Left colon (tissue), 2 donors: ENCODE data around the gene IRAK3. TPM values are rescaled to one million over a fixed set of nuclear protein-coding genes. Genes with fewer than 3 reads are reported as not detected.

Experiments
- ATAC-seq: fragments of 200-7000 bp; cut with Tn5 transposase; one replicate; pipeline ENCODE4 v1.9.1; 2020; ENCODE audit warnings: mild to moderate bottlenecking, moderate library complexity
- DNase-seq, 2 donors: peaks; one replicate each; pipeline ENCODE4 v3.0.0-alpha.2; 2020
- intact Hi-C, 2 donors: fragments of 100-400 bp; cut with DNase I in 1 of 2; cut with micrococcal nuclease in 1 of 2; formaldehyde crosslinking; loops; one replicate each; pipeline versions ENCODE4 v1.11.2 to v1.14.0; 2022; cut with DNase I, micrococcal nuclease
- total RNA-seq, 2 donors: library from RNA; stranded (reverse); fragmentation: NEBNext Ultra II Directional; extraction: Animal tissue kit (Norgen Biotek cat#: 25700); gene quantifications; one replicate each; pipeline ENCODE4 v1.2.1, GENCODE V29; 2021
- donor health status: DM: no; HTN: no; CAD: no.
- donor health status: DM: yes; HTN: yes; CAD: no.

The IRAK3 gene
- total RNA-seq, 2 donors from 2014 or later = 4.0 to 6.7 TPM

DNA sequence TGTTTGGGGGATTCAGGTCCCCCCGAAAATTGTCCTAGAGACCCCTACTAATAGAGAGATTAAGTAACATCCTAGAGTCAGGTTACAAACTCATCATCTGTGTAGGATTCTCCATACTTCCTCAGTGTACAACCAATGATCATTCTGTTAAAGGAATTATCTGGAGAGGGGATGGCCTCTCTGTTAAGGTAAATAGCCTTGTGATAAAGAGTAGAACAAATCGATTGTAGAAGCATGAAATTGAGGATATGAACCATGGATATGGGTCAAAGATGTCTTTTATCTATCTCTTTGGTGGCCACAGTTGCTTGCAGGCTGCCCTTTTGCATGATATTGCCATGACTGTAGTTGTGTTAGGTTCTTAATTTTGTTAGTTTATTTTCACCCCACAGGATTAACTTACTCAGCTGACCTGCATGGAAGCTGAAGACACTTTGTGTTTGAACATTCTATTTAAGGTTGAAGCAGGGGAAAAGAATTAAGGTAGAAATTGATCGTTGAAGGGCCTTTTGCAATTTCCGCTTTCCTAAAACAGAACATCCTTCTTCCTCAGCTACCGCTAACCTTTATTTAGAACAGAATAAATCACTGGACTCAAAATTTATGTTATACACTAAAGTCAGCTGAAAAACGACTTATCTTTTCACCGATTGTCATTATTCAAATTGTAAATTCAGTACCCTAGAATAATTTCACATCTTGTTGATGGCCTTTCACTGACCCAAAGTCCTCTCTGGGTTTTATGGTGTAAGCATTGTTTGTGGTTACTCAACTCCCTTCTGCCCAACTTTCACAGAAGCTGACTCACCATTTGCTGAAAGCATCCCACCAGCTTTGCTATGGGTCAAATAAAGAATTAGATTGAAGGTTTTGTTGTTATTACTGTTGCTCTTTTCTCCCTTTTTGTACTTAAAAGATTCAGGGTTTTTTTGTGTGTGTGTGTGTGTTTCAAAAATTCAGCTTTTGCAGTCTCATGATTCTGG lies 52.3 kb downstream of the IRAK3 start:
- ATAC-seq = no peak
- DNase-seq = no peak
- intact Hi-C loops = no loop called here

GRCh38 chr12:66242311-66242710 lies 53.3 kb downstream of the IRAK3 start:
- intact Hi-C loops = no loop called here
- no peak for ATAC-seq
- no peak for DNase-seq

DNA sequence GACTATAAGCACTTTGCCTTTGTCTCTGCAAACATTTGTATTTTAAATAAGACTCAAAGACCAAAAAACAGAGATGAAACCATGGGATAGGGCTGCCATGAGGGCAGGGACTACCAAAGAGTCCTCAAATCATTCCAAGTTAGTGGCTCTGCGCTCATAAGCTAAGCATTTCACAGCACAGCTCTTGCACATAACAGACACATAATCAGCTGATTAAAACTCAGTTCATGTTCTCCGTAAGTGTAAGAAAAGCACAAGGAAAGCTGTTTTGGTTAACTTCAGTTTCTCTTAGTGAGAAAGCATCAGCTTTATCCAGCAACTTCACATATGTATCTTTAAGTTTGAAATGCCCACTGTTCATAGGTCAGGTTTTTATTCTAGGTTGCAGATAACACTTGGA lies 54.9 kb downstream of the IRAK3 start:
- ATAC-seq (no peak), DNase-seq (no peak)
- intact Hi-C loops = no loop called here

DNA sequence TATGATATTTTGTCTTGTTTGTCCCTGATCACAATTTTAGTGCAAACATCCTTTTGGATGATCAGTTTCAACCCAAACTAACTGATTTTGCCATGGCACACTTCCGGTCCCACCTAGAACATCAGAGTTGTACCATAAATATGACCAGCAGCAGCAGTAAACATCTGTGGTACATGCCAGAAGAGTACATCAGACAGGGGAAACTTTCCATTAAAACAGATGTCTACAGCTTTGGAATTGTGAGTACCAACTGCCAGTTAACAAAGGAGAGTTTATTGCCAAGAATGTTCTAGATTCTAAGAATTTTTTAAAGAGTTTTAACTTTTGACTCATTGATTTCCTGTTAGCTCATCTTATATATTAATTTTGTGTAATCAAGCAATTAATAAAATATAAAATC lies 55.4 kb downstream of the IRAK3 start:
- intact Hi-C loops = no loop called here
- no peak for ATAC-seq

GRCh38 chr12:66247741-66248140 lies 58.7 kb downstream of the IRAK3 start:
- no peak for ATAC-seq
- intact Hi-C loops = no loop called here
- DNase-seq = no peak

More for the DNA sequence above, 55.4 kb downstream of the IRAK3 start:
- no peak for DNase-seq

- ATAC-seq (no peak), DNase-seq (no peak)
- intact Hi-C loops = no loop called here
These were observed 62.0 kb downstream of the IRAK3 start for GRCh38 chr12:66251049-66251448.

- DNase-seq = no peak
These were observed 63.8 kb downstream of the IRAK3 start for GRCh38 chr12:66252771-66253170.

DNA sequence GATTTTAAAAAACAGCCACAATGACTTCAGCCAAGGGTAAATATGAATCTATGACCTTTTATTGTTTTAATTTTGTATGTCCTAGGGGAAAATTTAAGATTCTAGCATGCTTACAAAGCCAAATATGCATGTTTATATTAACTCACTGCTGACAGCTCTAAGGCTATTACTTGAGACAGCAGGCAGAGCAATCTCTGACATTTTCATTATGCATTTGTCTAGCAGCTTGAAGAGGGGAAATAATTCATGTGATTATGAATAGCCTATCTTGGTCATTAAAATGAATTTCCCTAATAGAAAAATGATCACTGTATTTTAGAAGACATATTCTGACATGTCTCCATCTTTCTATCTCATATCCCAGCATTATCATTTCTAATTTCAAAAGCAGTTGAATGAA lies 66.7 kb downstream of the IRAK3 start:
- DNase-seq = no peak
- intact Hi-C loops = no loop called here
- no peak for ATAC-seq

More at GRCh38 chr12:66252771-66253170, 63.8 kb downstream of the IRAK3 start:
- no peak for ATAC-seq
- intact Hi-C loops = no loop called here

- no peak for ATAC-seq
- intact Hi-C loops = no loop called here
These were observed 69.0 kb downstream of the IRAK3 start for GRCh38 chr12:66258011-66258410.

GRCh38 chr12:66262737-66263136 lies 73.7 kb downstream of the IRAK3 start:
- DNase-seq = no peak
- intact Hi-C loops = no loop called here
- ATAC-seq = no peak

More at GRCh38 chr12:66258011-66258410, 69.0 kb downstream of the IRAK3 start:
- no peak for DNase-seq

- ATAC-seq (no peak), DNase-seq (no peak)
- intact Hi-C loops = no loop called here
These were observed 79.5 kb downstream of the IRAK3 start for GRCh38 chr12:66268562-66268961.

DNA sequence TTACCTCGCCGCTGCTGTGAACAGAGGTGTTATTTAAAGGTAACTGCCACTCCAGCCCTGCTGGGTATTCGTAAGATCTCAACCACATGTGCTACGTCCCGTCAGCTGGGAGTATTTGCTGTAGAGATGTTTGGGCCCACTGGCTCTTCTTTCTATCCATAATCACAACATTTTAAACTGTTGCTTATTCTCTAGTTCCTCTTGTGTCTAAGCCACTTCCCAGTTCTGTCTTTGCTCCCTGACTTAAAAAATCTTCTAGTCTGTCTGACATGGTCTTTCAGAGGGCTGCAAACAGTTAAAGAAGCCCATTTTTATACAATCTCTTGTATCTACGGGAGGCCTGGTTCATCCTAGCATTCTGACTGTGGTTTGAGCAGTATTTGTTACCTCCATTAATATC lies 80.1 kb downstream of the IRAK3 start:
- intact Hi-C loops = no loop called here
- no peak for DNase-seq
- no peak for ATAC-seq

- DNase-seq = no peak
- ATAC-seq = peak; percentile 66
- intact Hi-C loops = no loop called here
These were observed 80.9 kb downstream of the IRAK3 start for GRCh38 chr12:66269757-66270383.

DNA sequence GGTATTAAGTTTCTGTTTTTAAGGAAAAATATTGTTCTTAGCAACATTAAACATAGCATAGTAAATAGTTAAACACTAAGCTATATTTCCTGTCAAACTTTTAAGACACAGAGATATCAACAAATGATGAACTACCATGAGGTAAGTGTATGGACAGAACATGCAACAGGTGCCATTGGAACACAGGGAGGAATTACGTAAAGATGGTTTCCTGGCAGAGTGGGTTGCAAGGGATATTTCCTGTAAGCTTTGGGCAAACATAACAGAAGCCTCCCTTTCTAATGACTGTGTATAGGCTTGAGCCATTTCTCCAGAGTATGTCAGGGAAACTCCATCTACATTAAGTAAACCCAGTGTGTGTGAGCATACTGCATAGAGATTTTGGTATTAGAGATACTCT lies 81.6 kb downstream of the IRAK3 start:
- intact Hi-C loops = no loop called here
- no peak for ATAC-seq
- DNase-seq = no peak

DNA sequence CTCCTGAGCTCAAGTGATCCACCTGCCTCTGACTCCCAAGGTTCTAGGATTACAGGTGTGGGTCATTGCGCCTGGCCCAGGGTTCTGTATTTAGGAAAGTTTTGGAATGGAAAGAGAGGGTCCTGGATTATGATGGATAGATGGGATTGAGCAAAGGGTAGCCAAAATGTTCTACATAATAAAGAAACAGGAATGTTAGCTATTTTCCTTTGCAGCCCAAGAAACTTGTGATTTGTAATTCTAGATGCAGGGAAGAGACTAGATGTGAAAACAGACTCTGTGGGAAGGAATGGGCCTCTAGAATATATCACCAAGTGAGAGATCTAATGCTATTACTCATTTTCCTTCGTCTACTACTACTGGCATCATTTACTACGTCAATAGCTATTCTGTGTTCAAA lies 83.6 kb downstream of the IRAK3 start:
- ATAC-seq (no peak), DNase-seq (no peak)
- intact Hi-C loops = no loop called here

DNA sequence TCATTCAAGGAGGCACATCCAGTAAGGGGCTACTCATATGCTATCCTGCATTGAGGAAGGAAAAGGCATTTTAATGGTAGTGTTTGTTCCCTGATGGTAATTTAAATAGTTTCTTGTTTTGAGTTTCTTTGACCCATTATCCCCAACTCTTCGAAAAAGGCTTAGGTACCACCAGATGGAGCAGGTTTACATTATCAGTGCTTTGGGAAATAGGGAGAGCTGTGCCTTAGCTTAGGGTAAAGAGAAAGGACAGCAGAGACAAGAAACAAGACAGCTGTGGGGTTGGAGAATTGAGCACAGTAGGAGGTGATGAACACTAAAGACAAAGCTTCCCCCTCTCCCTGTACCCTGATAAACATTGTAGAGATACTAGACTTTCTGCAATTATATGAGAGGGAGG lies 84.1 kb downstream of the IRAK3 start:
- DNase-seq (no peak), ATAC-seq (no peak)
- intact Hi-C loops = no loop called here

- ATAC-seq = no peak
- no peak for DNase-seq
- intact Hi-C loops = no loop called here
These were observed 86.0 kb downstream of the IRAK3 start for GRCh38 chr12:66275040-66275439.

- intact Hi-C loops = no loop called here
- DNase-seq (peak in 1 of 2 donors; percentile 15), ATAC-seq (peak; percentile 34)
These were observed 90.2 kb downstream of the IRAK3 start for GRCh38 chr12:66279123-66279712.

- DNase-seq = no peak
- intact Hi-C loops = no loop called here
- ATAC-seq = no peak
These were observed 91.5 kb downstream of the IRAK3 start for GRCh38 chr12:66280561-66280960.

DNA sequence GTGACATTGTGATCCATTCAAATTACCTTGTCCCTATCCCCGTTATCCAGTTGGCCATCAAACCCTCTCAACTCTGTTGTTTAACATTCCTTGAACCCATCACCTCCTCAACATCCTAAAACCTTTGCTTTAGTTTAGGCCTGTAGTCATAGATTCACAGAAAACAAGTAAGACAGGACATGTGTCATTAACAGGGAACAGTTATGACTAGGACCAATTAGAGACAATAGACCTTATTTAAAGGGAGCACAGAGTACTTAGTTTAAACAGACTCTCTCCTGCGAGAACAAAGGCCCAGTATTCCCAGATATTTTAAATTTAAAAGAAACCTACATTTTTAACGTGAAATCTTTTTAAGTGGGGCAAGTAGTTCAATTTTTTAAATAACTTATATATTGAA lies 93.2 kb downstream of the IRAK3 start:
- ATAC-seq (no peak), DNase-seq (no peak)
- intact Hi-C loops = no loop called here
